OCI-LY7 (cell line): ENCODE measurements around the gene MARVELD3. TPM values are rescaled to one million over a fixed set of nuclear protein-coding genes. Genes with fewer than 3 reads are reported as not detected.

Source experiments
- BruUV-seq: library from RNA; stranded (reverse); fragments of 400-500 nt; replicated peaks from 2 replicates; lab custom pipeline; 2021; lab: Mats Ljungman, UMichigan
- CTCF ChIA-PET: fragments of 300-600 bp; sonication (Branson Sonifier 250); formaldehyde crosslinking; loops from one replicate; lab custom pipeline; 2022; ENCODE audit warnings: antibody characterized with exemption; ENCODE audit not compliant: unreplicated experiment; lab: Charles Lee
- POLR2A ChIA-PET: fragments of 300-600 bp; sonication (Branson Sonifier 250); formaldehyde crosslinking; loops from one replicate; lab custom pipeline; 2022; ENCODE audit warnings: antibody characterized with exemption; lab: Charles Lee
- DNase-seq: peaks from one replicate; pipeline ENCODE4 v3.0.0-alpha.2; 2015; ENCODE audit warnings: low spot score
- H2AFZ ChIP-seq: fragments of 200-600 bp; sonication (generic), shearing (Covaris generic); 2 replicates; pipeline ENCODE4 v1.6.1; 2014; ENCODE audit warnings: mild to moderate bottlenecking, antibody characterized with exemption, low read length, moderate library complexity
- H3K27ac ChIP-seq: fragments of 200-600 bp; sonication (generic); 2 replicates; pipeline ENCODE4 v1.5.1; 2014; ENCODE audit warnings: mixed run types, low read depth, mild to moderate bottlenecking, moderate library complexity, low read length, inconsistent platforms; ENCODE audit not compliant: poor library complexity, severe bottlenecking
- H3K36me3 ChIP-seq: fragments of 200-600 bp; sonication (generic); 2 replicates; pipeline ENCODE4 v1.6.1; 2014; ENCODE audit warnings: mild to moderate bottlenecking, antibody characterized with exemption, low read length, moderate library complexity, mixed read lengths; ENCODE audit not compliant: insufficient read depth
- H3K4me1 ChIP-seq: fragments of 200-600 bp; sonication (generic); 2 replicates; pipeline ENCODE4 v1.5.1; 2014; ENCODE audit warnings: mild to moderate bottlenecking, low read length; ENCODE audit not compliant: insufficient read depth, poor library complexity, severe bottlenecking
- H3K4me2 ChIP-seq: fragments of 200-600 bp; sonication (generic); 2 replicates; pipeline ENCODE4 v1.6.1; 2014; ENCODE audit warnings: mild to moderate bottlenecking, low read length
- H3K4me3 ChIP-seq: fragments of 200-600 bp; sonication (generic); 2 replicates; pipeline ENCODE4 v1.5.1; 2014; ENCODE audit warnings: mild to moderate bottlenecking, low read depth, low read length; ENCODE audit not compliant: poor library complexity, severe bottlenecking
- H3K79me2 ChIP-seq: fragments of 200-600 bp; sonication (generic); 2 replicates; pipeline ENCODE4 v1.6.1; 2016; ENCODE audit warnings: low read depth, mild to moderate bottlenecking, low read length, moderate library complexity, mixed read lengths; ENCODE audit not compliant: insufficient read depth
- H3K9me2 ChIP-seq: fragments of 200-600 bp; sonication (generic); 2 replicates; pipeline ENCODE4 v1.6.1; 2016; ENCODE audit warnings: mild to moderate bottlenecking, low read length, mixed read lengths; ENCODE audit not compliant: insufficient read depth
- H3K9me3 ChIP-seq: fragments of 200-600 bp; sonication (generic); 2 replicates; pipeline ENCODE4 v1.6.1; 2014; ENCODE audit warnings: mild to moderate bottlenecking, mixed run types, low read length, mixed read lengths
- H4K20me1 ChIP-seq: fragments of 200-600 bp; sonication (generic); 2 replicates; pipeline ENCODE4 v1.6.1; 2014; ENCODE audit warnings: mild to moderate bottlenecking, antibody characterized with exemption, low read length, moderate library complexity, mixed read lengths; ENCODE audit not compliant: insufficient read depth
- CTCF ChIP-seq: fragments of 200-600 bp; sonication (generic); conservative IDR thresholded peaks from 2 replicates; pipeline ENCODE4 v1.5.1; 2014; ENCODE audit warnings: mild to moderate bottlenecking, antibody characterized with exemption, low read length, moderate library complexity, mixed read lengths
- EZH2phosphoT487 ChIP-seq: fragments of 200-600 bp; sonication (generic); IDR thresholded peaks from 2 replicates; pipeline ENCODE4 v1.6.1; 2018; ENCODE audit warnings: low read depth, borderline replicate concordance, mild to moderate bottlenecking, mixed run types, antibody characterized with exemption, low read length, moderate library complexity, mixed read lengths
- intact Hi-C: fragments of 100-400 bp; cut with micrococcal nuclease; formaldehyde crosslinking; loops from one replicate; pipeline ENCODE4 v1.10.0; 2022; ENCODE audit not compliant: unreplicated experiment
- total RNA-seq, 2 experiments: library from RNA; depleted of rRNA in 1 of 2; stranded (reverse); fragments of >200 nt in 1 of 2; shearing (Covaris generic) in 1 of 2; gene quantifications; 2 replicates each; pipeline ENCODE4 v1.2.3, GENCODE V29; 2014 to 2022

MARVELD3 gene
- total RNA-seq, 2 experiments from 2014 or later, result not detected

- H3K4me1 ChIP-seq, result no peaks in the 10 kb centered on the region
- BruUV-seq, result no TSS peak
- H3K4me3 ChIP-seq, result no peak overlapping the region
- no peaks in the 10 kb centered on the region for H4K20me1 ChIP-seq
- no peaks in the 10 kb centered on the region for H3K79me2 ChIP-seq
- intact Hi-C loops, result no loop called here
- ChIA-PET CTCF (no interaction called here), POLR2A (interaction anchor here (0.7 kb wide), 1 partner anchor 117 kb away, joined by 3 read pairs; no protein-coding TSS in a partner anchor)
- no peak overlapping the region for H3K27ac ChIP-seq
- no peaks in the 10 kb centered on the region for H3K36me3 ChIP-seq
- no peak for DNase-seq
- TF ChIP-seq EZH2phosphoT487 (no peak), CTCF (no peak)
- no peaks in the 10 kb centered on the region for H3K9me2 ChIP-seq
- H3K4me2 ChIP-seq, result no peak overlapping the region
- no peaks in the 10 kb centered on the region for H3K9me3 ChIP-seq
- H2AFZ ChIP-seq, result no peak overlapping the region
Measured at GRCh38 chr16:71626858-71627213, 852 bp downstream of the MARVELD3 start.

- no peaks in the 10 kb centered on the region for H3K9me3 ChIP-seq
- no peaks in the 10 kb centered on the region for H3K36me3 ChIP-seq
- no peaks in the 10 kb centered on the region for H3K9me2 ChIP-seq
- H2AFZ ChIP-seq, result no peak overlapping the region
- no peak for DNase-seq
- ChIA-PET CTCF (interaction anchor here (0.6 kb wide), 1 partner anchor 74 kb away, joined by 3 read pairs; no protein-coding TSS in a partner anchor), POLR2A (no interaction called here)
- no TSS peak for BruUV-seq
- intact Hi-C loops, result no loop called here
- H4K20me1 ChIP-seq, result no peaks in the 10 kb centered on the region
- no peaks in the 10 kb centered on the region for H3K4me1 ChIP-seq
- no peaks in the 10 kb centered on the region for H3K79me2 ChIP-seq
- H3K27ac ChIP-seq, result no peak overlapping the region
- H3K4me3 ChIP-seq, result no peak overlapping the region
- H3K4me2 ChIP-seq, result no peak overlapping the region
- TF ChIP-seq EZH2phosphoT487 (no peak), CTCF (no peak)
Measured at GRCh38 chr16:71627731-71628181, 1.8 kb downstream of the MARVELD3 start.

GRCh38 chr16:71628810-71629209 is 2.8 kb downstream of the MARVELD3 start:
- Histone ChIP-seq H3K36me3 (no peaks in the 10 kb centered on the region), H4K20me1 (no peaks in the 10 kb centered on the region), H3K9me3 (no peaks in the 10 kb centered on the region), H3K4me3 (no peak overlapping the region), H3K4me2 (no peak overlapping the region), H3K4me1 (no peaks in the 10 kb centered on the region), H3K27ac (no peak overlapping the region), H3K79me2 (no peaks in the 10 kb centered on the region), H3K9me2 (no peaks in the 10 kb centered on the region), H2AFZ (no peak overlapping the region)
- TF ChIP-seq EZH2phosphoT487, result no peak
- TF ChIP-seq CTCF, result no peak
- POLR2A ChIA-PET, result interaction anchor here (0.7 kb wide), 1 partner anchor 45 kb away, joined by 3 read pairs; no protein-coding TSS in a partner anchor
- intact Hi-C loops, result no loop called here
- no peak for DNase-seq
- CTCF ChIA-PET, result interaction anchor here (0.6 kb wide), 1 partner anchor 134 kb away, joined by 4 read pairs; no protein-coding TSS in a partner anchor
- no TSS peak for BruUV-seq
